K562 (cell line): Measurements from ENCODE around the gene LIPT2. TPM values are rescaled to one million over a fixed set of nuclear protein-coding genes. Genes with fewer than 3 reads are reported as not detected.

Experiments
- ATAC-seq: fragments of 200-7000 bp; cut with Tn5 transposase; 3 replicates; pipeline ENCODE4 v1.9.1; 2020; ENCODE audit warnings: moderate library complexity
- BruUV-seq: library from RNA; stranded (reverse); fragments of 400-500 nt; replicated peaks from 2 replicates; lab custom pipeline; 2021; lab: Mats Ljungman, UMichigan
- CTCF ChIA-PET: fragments of 300-600 bp; formaldehyde crosslinking; extraction: SDS; loops from one replicate; lab custom pipeline; 2021; ENCODE audit warnings: low intra/inter-chr PET ratio; lab: Yijun Ruan, JAX
- POLR2A ChIA-PET: fragments of 300-600, 350-650 bp; sonication (Branson Sonifier 250); formaldehyde crosslinking; extraction: SDS; loops from one replicate; lab custom pipeline; 2021; ENCODE audit warnings: antibody characterized with exemption, inconsistent platforms; lab: Yijun Ruan, JAX
- DNase-seq, 4 experiments: peaks; one replicate each; pipeline versions ENCODE4 v3.0.0 to v3.0.0-alpha.2; 2011 to 2018; ENCODE audit warnings: low spot score in 3 of 4, mixed read lengths in 3 of 4; ENCODE audit errors: extremely low read depth in 1 of 4
- FAIRE-seq: peaks from 2 replicates; lab custom pipeline; 2011; peaks lifted over from hg19 to GRCh38; lab: Jason Lieb, UNC
- H2AFZ ChIP-seq: 2 replicates; pipeline ENCODE4 v1.6.0; 2011; ENCODE audit warnings: low read depth, low read length, control low read depth, inconsistent platforms
- H3K27ac ChIP-seq: fragments of 200-600 bp; 3 replicates; pipeline ENCODE4 v1.8.0; 2011; ENCODE audit warnings: low read depth, mild to moderate bottlenecking, control low read depth, inconsistent platforms, low read length, moderate library complexity, mixed read lengths; ENCODE audit errors: extremely low read depth
- H3K27me3 ChIP-seq, 2 experiments: fragments of 300-600 bp in 1 of 2; 2 replicates in 1 of 2; 3 replicates in 1 of 2; pipeline versions ENCODE4 v1.6.0 to v1.8.0; 2011; ENCODE audit warnings: inconsistent platforms in 2 of 2, low read length in 2 of 2, mild to moderate bottlenecking in 1 of 2, mixed read lengths in 1 of 2, moderate library complexity in 1 of 2; ENCODE audit not compliant: control insufficient read depth in 2 of 2, insufficient read depth in 2 of 2
- H3K36me3 ChIP-seq: fragments of 300-600 bp; 3 replicates; pipeline ENCODE4 v1.8.0; 2011; ENCODE audit warnings: mild to moderate bottlenecking, low read length, inconsistent platforms; ENCODE audit not compliant: control insufficient read depth, insufficient read depth
- H3K4me1 ChIP-seq, 2 experiments: fragments of 200-600 bp in 1 of 2; replicated peaks in 1 of 2; 2 replicates in 1 of 2; 3 replicates in 1 of 2; pipeline versions ENCODE4 v1.5.1 to v1.8.0; 2011; ENCODE audit warnings: inconsistent platforms in 2 of 2, low read length in 2 of 2, mild to moderate bottlenecking in 1 of 2, mixed read lengths in 1 of 2, moderate library complexity in 1 of 2; ENCODE audit not compliant: control insufficient read depth in 2 of 2, insufficient read depth in 2 of 2
- H3K4me2 ChIP-seq: 2 replicates; pipeline ENCODE4 v1.6.1; 2011; ENCODE audit warnings: low read length, control low read depth, inconsistent platforms, mixed read lengths; ENCODE audit not compliant: insufficient read depth
- H3K4me3 ChIP-seq: fragments of 200-600 bp; sonication (generic), shearing (Covaris generic); 2 replicates; pipeline ENCODE4 v1.5.1; 2016; ENCODE audit warnings: control low read depth, inconsistent platforms
- H3K79me2 ChIP-seq: fragments of 200-600 bp; 3 replicates; pipeline ENCODE4 v1.8.0; 2011; ENCODE audit warnings: low read length, inconsistent platforms; ENCODE audit not compliant: control insufficient read depth, insufficient read depth
- H3K9ac ChIP-seq, 2 experiments: 2 replicates each; pipeline versions ENCODE4 v1.6.0 to v1.6.1; 2011; ENCODE audit warnings: low read depth in 2 of 2, low read length in 2 of 2, control low read depth in 1 of 2, inconsistent platforms in 1 of 2, mild to moderate bottlenecking in 1 of 2, mixed read lengths in 1 of 2; ENCODE audit not compliant: insufficient read depth in 1 of 2
- H3K9me1 ChIP-seq: one replicate; pipeline ENCODE4 v1.6.0; 2011; ENCODE audit warnings: inconsistent platforms, mild to moderate bottlenecking, low read length, moderate library complexity; ENCODE audit not compliant: control insufficient read depth, insufficient read depth
- H3K9me3 ChIP-seq: replicated peaks from 2 replicates; pipeline ENCODE4 v1.5.1; 2011; ENCODE audit warnings: low read depth, low read length, inconsistent platforms; ENCODE audit not compliant: control insufficient read depth, insufficient read depth
- H4K20me1 ChIP-seq: replicated peaks from 2 replicates; pipeline ENCODE4 v1.6.1; 2011; ENCODE audit warnings: low read length, inconsistent platforms, mixed read lengths; ENCODE audit not compliant: control insufficient read depth, insufficient read depth
- CREM ChIP-seq: IDR thresholded peaks from 2 replicates; pipeline ENCODE4 v1.6.1; 2014; ENCODE audit warnings: antibody characterized with exemption, low read depth
- NEUROD1 ChIP-seq: fragments of 150-350 bp; IDR thresholded peaks from 2 replicates; pipeline ENCODE4 v1.6.1; 2014; ENCODE audit warnings: borderline replicate concordance, low read length, low read depth; ENCODE audit not compliant: partially characterized antibody
- RAD21 ChIP-seq, 2 experiments: fragments of 250-450 bp in 1 of 2; fragments of 450-650 bp in 1 of 2; sonication (Bioruptor Pico) in 1 of 2; formaldehyde crosslinking in 1 of 2; IDR thresholded peaks in 1 of 2; conservative IDR thresholded peaks in 1 of 2; 2 replicates each; pipeline versions ENCODE4 v1.4.0 to v1.8.0; 2020 to 2022; ENCODE audit warnings: mild to moderate bottlenecking in 2 of 2, moderate library complexity in 1 of 2
- RCOR1 ChIP-seq, 2 experiments: IDR thresholded peaks; 2 replicates each; pipeline ENCODE4 v1.6.1; 2012; ENCODE audit warnings: low read depth in 2 of 2, low read length in 2 of 2, borderline replicate concordance in 1 of 2, improper control_type of control experiment in 1 of 2
- SMC3 ChIP-seq: conservative IDR thresholded peaks from 2 replicates; pipeline ENCODE4 v1.6.1; 2011; ENCODE audit warnings: low read depth, low read length, improper control_type of control experiment; ENCODE audit not compliant: insufficient read depth
- ZFX ChIP-seq: sonication (generic); formaldehyde crosslinking; IDR thresholded peaks from 2 replicates; pipeline ENCODE4 v1.8.0; 2022; ENCODE audit warnings: mild to moderate bottlenecking, missing genetic modification reagents, moderate library complexity
- WGBS: fragments of 100-300 bp; shearing (Covaris generic); methylation state at CpG from one replicate; pipeline ENCODE4 v1.1.6; 2016; ENCODE audit warnings: low coverage, mixed read lengths; ENCODE audit not compliant: insufficient coverage; ENCODE audit errors: missing lambda C conversion rate; 5-methylcytosine and 5-hydroxymethylcytosine counted together
- in situ Hi-C: fragments of 300-500 bp; cut with MboI; formaldehyde crosslinking; loops from 4 replicates; pipeline ENCODE4 v1.15.0; 2018; ENCODE audit warnings: inconsistent platforms, mixed read lengths
- intact Hi-C: fragments of 100-400 bp; cut with micrococcal nuclease; formaldehyde crosslinking; loops from 2 replicates; pipeline ENCODE4 v1.14.2; 2022
- polyA plus RNA-seq, 8 experiments: library from polyadenylated mRNA; depleted of rRNA in 4 of 8; stranded (reverse) in 5 of 8; unstranded in 3 of 8; fragments of >200 nt; fragmentation: Nextera tagmentation in 2 of 8; fragmentation: Illumina TruSeq in 1 of 8; extraction: Ambion mirVana in 2 of 8; extraction: Trizol in 1 of 8; gene quantifications; 2 replicates each; pipeline versions ENCODE4 v1.2.1 to v1.2.3, GENCODE V29; 2011 to 2014; ENCODE audit warnings: inconsistent platforms in 1 of 8, missing spikeins in 1 of 8
- total RNA-seq, 7 experiments: library from RNA; depleted of rRNA in 6 of 7; stranded (reverse); fragments of >200 nt in 6 of 7; fragmentation: Illumina TruSeq in 2 of 7; extraction: Trizol in 2 of 7; gene quantifications; 2 replicates each; pipeline versions ENCODE4 v1.2.1 to v1.2.3, GENCODE V29; 2011 to 2021; ENCODE audit warnings: low replicate concordance in 1 of 7
- TF ChIP-seq, protein P1 (sequence below), 3 experiments: IDR thresholded peaks in 2 of 3; conservative IDR thresholded peaks in 1 of 3; 2 replicates each; pipeline ENCODE4 v1.5.1; 2011 to 2012; ENCODE audit warnings: low read length in 3 of 3, mild to moderate bottlenecking in 3 of 3, control low read depth in 2 of 3, improper control_type of control experiment in 1 of 3, inconsistent platforms in 1 of 3, low read depth in 1 of 3, mixed read lengths in 1 of 3, moderate library complexity in 1 of 3; ENCODE audit not compliant: insufficient read depth in 2 of 3
- TF ChIP-seq, protein P2 (sequence below): fragments of 450-650 bp; formaldehyde crosslinking; IDR thresholded peaks from 2 replicates; pipeline ENCODE4 v1.4.0; 2020; ENCODE audit warnings: mild to moderate bottlenecking, moderate library complexity
- TF ChIP-seq, protein P3 (sequence below): fragments of 450-650 bp; IDR thresholded peaks from 2 replicates; pipeline ENCODE4 v1.6.1; 2016; ENCODE audit warnings: low read depth

Gene LIPT2
- total and polyA plus RNA-seq, 9 of the 15 experiments (the other 6 are each of a cell fraction or from before 2014, with no cell fraction given) = 1.00 to 5.2 (median 3.5) TPM

DNA sequence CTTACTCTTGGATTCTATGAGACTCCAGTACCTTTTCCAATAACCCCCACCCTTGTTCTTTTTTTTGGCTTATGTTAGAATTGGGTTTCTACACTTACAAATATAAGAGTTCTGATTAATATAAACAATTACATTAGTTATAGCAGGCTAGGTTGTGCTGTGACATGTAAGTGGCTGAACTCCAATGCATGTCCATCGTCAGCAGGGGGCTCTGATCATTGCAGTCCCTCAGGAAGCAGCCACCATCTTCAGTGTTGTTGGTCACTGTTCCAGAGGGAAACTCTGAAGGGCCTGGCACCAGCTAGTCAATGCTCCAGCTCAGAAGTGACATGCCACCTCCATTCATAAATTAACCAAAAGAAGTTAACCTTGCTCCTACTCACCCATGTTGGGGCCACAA lies 5.6 kb downstream of the LIPT2 start:
- FAIRE-seq (peak; percentile 78), ATAC-seq (peak; percentile 88), DNase-seq (peak in 2 of 4 experiments; percentile 45 to 61)
- Histone ChIP-seq H3K36me3 (no peaks in the 10 kb centered on the region), H3K4me1 (peaks cover 7 to 10% of the 10 kb centered on the region in 2 experiments; a peak in 4 of 5 replicates), H3K27ac (no peak overlapping the region), H2AFZ (peak overlapping the region; percentile 81), H3K27me3 (no peaks in the 10 kb centered on the region), H3K9ac (no peak overlapping the region), H3K79me2 (no peaks in the 10 kb centered on the region), H3K4me2 (no peak overlapping the region), H3K4me3 (no peak overlapping the region), H3K9me3 (no peaks in the 10 kb centered on the region; the same call in 1 of the 2 replicates), H3K9me1 (peaks cover 4% of the 10 kb centered on the region), H4K20me1 (no peaks in the 10 kb centered on the region)
- ChIA-PET POLR2A (interaction anchor here (0.8 to 1.3 kb wide), 2 partner anchors 11 to 25 kb away, joined by 4 to 5 read pairs; no protein-coding TSS in a partner anchor), CTCF (interaction anchor here (1.2 kb wide), 1 partner anchor 83 kb away, joined by 3 read pairs; no protein-coding TSS in a partner anchor)
- BruUV-seq = no TSS peak
- 31% methylated on average over 1 of the region's 1 CpG for WGBS
- in situ Hi-C loops = no loop called here
- intact Hi-C loops = loop anchor here (5.0 kb wide), 1 partner anchor 36 kb away; no protein-coding TSS in a partner anchor
- TF ChIP-seq, protein P1, sequence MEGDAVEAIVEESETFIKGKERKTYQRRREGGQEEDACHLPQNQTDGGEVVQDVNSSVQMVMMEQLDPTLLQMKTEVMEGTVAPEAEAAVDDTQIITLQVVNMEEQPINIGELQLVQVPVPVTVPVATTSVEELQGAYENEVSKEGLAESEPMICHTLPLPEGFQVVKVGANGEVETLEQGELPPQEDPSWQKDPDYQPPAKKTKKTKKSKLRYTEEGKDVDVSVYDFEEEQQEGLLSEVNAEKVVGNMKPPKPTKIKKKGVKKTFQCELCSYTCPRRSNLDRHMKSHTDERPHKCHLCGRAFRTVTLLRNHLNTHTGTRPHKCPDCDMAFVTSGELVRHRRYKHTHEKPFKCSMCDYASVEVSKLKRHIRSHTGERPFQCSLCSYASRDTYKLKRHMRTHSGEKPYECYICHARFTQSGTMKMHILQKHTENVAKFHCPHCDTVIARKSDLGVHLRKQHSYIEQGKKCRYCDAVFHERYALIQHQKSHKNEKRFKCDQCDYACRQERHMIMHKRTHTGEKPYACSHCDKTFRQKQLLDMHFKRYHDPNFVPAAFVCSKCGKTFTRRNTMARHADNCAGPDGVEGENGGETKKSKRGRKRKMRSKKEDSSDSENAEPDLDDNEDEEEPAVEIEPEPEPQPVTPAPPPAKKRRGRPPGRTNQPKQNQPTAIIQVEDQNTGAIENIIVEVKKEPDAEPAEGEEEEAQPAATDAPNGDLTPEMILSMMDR (IDR thresholded peaks at IDR 0.05 in 2 of 3, conservative IDR thresholded peaks at IDR 0.05 in 1 of 3; ENCODE audit: insufficient read depth in 2 of 3, low read depth in 1 of 3, low read length in 3 of 3) = peak; percentile 55 to 64 (median 62)
- TF ChIP-seq NEUROD1 (no peak), CREM (peak; percentile 45; the same call in 1 of the 2 replicates), RCOR1 (IDR thresholded peaks at IDR 0.05; ENCODE audit: borderline replicate concordance in 1 of 2, low read depth in 2 of 2, low read length in 2 of 2) (peak in 1 of 2 experiments; percentile 38; a peak in 1 of 4 replicates), RAD21 (CRISPR knock-in tag; conservative IDR thresholded peaks at IDR 0.05 in 1 of 2, IDR thresholded peaks at IDR 0.05 in 1 of 2) (peak; percentile 23 to 55; a peak in 3 of 4 replicates), ZFX (no peak), SMC3 (0 out of 2 replicates have a peak, but pooled peaks have one; percentile 9)
- TF ChIP-seq, protein P2, sequence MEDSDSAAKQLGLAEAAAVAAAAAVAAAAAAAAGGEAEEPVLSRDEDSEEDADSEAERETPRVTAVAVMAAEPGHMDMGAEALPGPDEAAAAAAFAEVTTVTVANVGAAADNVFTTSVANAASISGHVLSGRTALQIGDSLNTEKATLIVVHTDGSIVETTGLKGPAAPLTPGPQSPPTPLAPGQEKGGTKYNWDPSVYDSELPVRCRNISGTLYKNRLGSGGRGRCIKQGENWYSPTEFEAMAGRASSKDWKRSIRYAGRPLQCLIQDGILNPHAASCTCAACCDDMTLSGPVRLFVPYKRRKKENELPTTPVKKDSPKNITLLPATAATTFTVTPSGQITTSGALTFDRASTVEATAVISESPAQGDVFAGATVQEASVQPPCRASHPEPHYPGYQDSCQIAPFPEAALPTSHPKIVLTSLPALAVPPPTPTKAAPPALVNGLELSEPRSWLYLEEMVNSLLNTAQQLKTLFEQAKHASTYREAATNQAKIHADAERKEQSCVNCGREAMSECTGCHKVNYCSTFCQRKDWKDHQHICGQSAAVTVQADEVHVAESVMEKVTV = 0 out of 2 replicates have a peak, but pooled peaks have one; percentile 5
- TF ChIP-seq, protein P3, sequence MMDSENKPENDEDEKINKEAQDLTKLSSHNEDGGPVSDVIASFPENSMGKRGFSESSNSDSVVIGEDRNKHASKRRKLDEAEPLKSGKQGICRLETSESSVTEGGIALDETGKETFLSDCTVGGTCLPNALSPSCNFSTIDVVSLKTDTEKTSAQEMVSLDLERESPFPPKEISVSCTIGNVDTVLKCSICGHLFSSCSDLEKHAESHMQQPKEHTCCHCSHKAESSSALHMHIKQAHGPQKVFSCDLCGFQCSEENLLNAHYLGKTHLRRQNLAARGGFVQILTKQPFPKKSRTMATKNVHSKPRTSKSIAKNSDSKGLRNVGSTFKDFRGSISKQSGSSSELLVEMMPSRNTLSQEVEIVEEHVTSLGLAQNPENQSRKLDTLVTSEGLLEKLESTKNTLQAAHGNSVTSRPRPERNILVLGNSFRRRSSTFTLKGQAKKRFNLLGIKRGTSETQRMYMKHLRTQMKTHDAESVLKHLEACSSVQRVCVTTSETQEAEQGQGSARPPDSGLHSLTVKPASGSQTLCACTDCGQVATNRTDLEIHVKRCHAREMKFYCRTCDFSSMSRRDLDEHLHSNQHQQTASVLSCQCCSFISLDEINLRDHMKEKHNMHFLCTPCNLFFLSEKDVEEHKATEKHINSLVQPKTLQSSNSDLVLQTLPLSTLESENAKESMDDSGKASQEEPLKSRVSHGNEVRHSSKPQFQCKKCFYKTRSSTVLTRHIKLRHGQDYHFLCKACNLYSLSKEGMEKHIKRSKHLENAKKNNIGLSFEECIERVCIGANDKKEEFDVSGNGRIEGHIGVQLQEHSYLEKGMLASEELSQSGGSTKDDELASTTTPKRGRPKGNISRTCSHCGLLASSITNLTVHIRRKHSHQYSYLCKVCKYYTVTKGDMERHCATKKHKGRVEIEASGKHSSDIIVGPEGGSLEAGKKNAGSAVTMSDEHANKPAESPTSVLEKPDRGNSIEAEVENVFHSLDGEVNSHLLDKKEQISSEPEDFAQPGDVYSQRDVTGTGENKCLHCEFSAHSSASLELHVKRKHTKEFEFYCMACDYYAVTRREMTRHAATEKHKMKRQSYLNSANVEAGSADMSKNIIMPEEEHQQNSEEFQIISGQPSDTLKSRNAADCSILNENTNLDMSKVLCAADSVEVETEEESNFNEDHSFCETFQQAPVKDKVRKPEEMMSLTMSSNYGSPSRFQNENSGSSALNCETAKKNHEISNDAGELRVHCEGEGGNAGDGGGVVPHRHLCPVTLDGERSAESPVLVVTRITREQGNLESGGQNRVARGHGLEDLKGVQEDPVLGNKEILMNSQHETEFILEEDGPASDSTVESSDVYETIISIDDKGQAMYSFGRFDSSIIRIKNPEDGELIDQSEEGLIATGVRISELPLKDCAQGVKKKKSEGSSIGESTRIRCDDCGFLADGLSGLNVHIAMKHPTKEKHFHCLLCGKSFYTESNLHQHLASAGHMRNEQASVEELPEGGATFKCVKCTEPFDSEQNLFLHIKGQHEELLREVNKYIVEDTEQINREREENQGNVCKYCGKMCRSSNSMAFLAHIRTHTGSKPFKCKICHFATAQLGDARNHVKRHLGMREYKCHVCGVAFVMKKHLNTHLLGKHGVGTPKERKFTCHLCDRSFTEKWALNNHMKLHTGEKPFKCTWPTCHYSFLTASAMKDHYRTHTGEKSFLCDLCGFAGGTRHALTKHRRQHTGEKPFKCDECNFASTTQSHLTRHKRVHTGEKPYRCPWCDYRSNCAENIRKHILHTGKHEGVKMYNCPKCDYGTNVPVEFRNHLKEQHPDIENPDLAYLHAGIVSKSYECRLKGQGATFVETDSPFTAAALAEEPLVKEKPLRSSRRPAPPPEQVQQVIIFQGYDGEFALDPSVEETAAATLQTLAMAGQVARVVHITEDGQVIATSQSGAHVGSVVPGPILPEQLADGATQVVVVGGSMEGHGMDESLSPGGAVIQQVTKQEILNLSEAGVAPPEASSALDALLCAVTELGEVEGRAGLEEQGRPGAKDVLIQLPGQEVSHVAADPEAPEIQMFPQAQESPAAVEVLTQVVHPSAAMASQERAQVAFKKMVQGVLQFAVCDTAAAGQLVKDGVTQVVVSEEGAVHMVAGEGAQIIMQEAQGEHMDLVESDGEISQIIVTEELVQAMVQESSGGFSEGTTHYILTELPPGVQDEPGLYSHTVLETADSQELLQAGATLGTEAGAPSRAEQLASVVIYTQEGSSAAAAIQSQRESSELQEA = no peak
